Measurements from ENCODE around the gene ITIH4. TPM values are rescaled to one million over a fixed set of nuclear protein-coding genes. Genes with fewer than 3 reads are reported as not detected.

The ITIH4 gene
- total and polyA plus RNA-seq, 10 of the 15 experiments (the other 5 are each of a cell fraction or from before 2014, with no cell fraction given), result 0.64 to 4.1 (median 1.3) TPM

GRCh38 chr3:52788890-52789745 is 41.4 kb downstream of the ITIH4 start:
- 61% methylated on average over 16 of the region's 16 CpGs for WGBS (ENCODE audit: insufficient coverage, insufficient replicate concordance, low lambda C conversion rate, missing lambda C conversion rate)
- H3K4me3 ChIP-seq, result no peak overlapping the region
- POLR2A ChIA-PET, result interaction anchor here (0.7 kb wide), 1 partner anchor 83 kb away, joined by 4 read pairs; the partner anchor contains the start of gene SPCS1
- FAIRE-seq, result no peak
- H3K36me3 ChIP-seq (ENCODE audit: control insufficient read depth in 2 of 2, insufficient read depth in 2 of 2, low read length in 1 of 2), result no peaks in the 10 kb centered on the region
- SMC1A ChIA-PET (ENCODE audit: uncharacterized antibody, unreplicated experiment), result no interaction called here
- DNase-seq (ENCODE audit: low read depth, low spot score), result no peak
- H3K27me3 ChIP-seq (replicated peaks in 1 of 2; ENCODE audit: control insufficient read depth in 2 of 2, insufficient read depth in 2 of 2, low read length in 1 of 2), result no peaks in the 10 kb centered on the region; a peak in 1 of 4 replicates
- no peaks in the 10 kb centered on the region for H3K79me2 ChIP-seq (ENCODE audit: control insufficient read depth, insufficient read depth, low read length)
- no TSS peak for BruUV-seq (replicated peaks)
- no peak overlapping the region for H3K4me2 ChIP-seq (ENCODE audit: control insufficient read depth, insufficient read depth)
- H3K9ac ChIP-seq (ENCODE audit: control insufficient read depth, insufficient read depth, low read length), result no peak overlapping the region
- in situ Hi-C loops (cut with MboI) (no loop called here), intact Hi-C loops (cut with micrococcal nuclease; ENCODE audit: unreplicated experiment) (no loop called here)
- H3K4me1 ChIP-seq (ENCODE audit: control insufficient read depth, insufficient read depth, low read length), result no peaks in the 10 kb centered on the region
- H3K9me3 ChIP-seq (replicated peaks; ENCODE audit: control insufficient read depth, insufficient read depth, low read length), result no peaks in the 10 kb centered on the region
- ATAC-seq, result no peak
- CTCF ChIA-PET, result interaction anchor here (1.0 kb wide), 1 partner anchor 9 kb away, joined by 4 read pairs; no protein-coding TSS in a partner anchor
- H4K20me1 ChIP-seq (ENCODE audit: control insufficient read depth, insufficient read depth), result no peaks in the 10 kb centered on the region
- H2AFZ ChIP-seq (ENCODE audit: control insufficient read depth, low read depth, low read length), result no peak overlapping the region
- RAD21 ChIA-PET (ENCODE audit: unreplicated experiment), result no interaction called here
- H3K27ac ChIP-seq (ENCODE audit: control insufficient read depth, insufficient read depth), result no peak overlapping the region
- TF ChIP-seq IKZF2 (IDR thresholded peaks at IDR 0.05) (no peak), MEF2A (IDR thresholded peaks at IDR 0.05; ENCODE audit: insufficient read depth, low read depth, low read length) (no peak), ZSCAN29 (IDR thresholded peaks at IDR 0.05) (no peak), JUNB (IDR thresholded peaks at IDR 0.05) (no peak), SP1 (IDR thresholded peaks at IDR 0.05; ENCODE audit: low read depth, low read length) (no peak), SUPT20H (IDR thresholded peaks at IDR 0.05; ENCODE audit: borderline replicate concordance, control insufficient read depth, low read depth, low read length) (no peak), RFX5 (IDR thresholded peaks at IDR 0.05; ENCODE audit: low read depth, low read length) (no peak)
- TF ChIP-seq, protein P1, sequence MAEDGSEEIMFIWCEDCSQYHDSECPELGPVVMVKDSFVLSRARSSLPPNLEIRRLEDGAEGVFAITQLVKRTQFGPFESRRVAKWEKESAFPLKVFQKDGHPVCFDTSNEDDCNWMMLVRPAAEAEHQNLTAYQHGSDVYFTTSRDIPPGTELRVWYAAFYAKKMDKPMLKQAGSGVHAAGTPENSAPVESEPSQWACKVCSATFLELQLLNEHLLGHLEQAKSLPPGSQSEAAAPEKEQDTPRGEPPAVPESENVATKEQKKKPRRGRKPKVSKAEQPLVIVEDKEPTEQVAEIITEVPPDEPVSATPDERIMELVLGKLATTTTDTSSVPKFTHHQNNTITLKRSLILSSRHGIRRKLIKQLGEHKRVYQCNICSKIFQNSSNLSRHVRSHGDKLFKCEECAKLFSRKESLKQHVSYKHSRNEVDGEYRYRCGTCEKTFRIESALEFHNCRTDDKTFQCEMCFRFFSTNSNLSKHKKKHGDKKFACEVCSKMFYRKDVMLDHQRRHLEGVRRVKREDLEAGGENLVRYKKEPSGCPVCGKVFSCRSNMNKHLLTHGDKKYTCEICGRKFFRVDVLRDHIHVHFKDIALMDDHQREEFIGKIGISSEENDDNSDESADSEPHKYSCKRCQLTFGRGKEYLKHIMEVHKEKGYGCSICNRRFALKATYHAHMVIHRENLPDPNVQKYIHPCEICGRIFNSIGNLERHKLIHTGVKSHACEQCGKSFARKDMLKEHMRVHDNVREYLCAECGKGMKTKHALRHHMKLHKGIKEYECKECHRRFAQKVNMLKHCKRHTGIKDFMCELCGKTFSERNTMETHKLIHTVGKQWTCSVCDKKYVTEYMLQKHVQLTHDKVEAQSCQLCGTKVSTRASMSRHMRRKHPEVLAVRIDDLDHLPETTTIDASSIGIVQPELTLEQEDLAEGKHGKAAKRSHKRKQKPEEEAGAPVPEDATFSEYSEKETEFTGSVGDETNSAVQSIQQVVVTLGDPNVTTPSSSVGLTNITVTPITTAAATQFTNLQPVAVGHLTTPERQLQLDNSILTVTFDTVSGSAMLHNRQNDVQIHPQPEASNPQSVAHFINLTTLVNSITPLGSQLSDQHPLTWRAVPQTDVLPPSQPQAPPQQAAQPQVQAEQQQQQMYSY (CRISPR knock-in tag; IDR thresholded peaks at IDR 0.05), result no peak
- TF ChIP-seq, protein P2, sequence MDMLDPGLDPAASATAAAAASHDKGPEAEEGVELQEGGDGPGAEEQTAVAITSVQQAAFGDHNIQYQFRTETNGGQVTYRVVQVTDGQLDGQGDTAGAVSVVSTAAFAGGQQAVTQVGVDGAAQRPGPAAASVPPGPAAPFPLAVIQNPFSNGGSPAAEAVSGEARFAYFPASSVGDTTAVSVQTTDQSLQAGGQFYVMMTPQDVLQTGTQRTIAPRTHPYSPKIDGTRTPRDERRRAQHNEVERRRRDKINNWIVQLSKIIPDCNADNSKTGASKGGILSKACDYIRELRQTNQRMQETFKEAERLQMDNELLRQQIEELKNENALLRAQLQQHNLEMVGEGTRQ (IDR thresholded peaks at IDR 0.05; ENCODE audit: borderline replicate concordance, low read depth, low read length), result no peak
- TF ChIP-seq, protein P3, sequence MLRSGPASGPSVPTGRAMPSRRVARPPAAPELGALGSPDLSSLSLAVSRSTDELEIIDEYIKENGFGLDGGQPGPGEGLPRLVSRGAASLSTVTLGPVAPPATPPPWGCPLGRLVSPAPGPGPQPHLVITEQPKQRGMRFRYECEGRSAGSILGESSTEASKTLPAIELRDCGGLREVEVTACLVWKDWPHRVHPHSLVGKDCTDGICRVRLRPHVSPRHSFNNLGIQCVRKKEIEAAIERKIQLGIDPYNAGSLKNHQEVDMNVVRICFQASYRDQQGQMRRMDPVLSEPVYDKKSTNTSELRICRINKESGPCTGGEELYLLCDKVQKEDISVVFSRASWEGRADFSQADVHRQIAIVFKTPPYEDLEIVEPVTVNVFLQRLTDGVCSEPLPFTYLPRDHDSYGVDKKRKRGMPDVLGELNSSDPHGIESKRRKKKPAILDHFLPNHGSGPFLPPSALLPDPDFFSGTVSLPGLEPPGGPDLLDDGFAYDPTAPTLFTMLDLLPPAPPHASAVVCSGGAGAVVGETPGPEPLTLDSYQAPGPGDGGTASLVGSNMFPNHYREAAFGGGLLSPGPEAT (IDR thresholded peaks at IDR 0.05; ENCODE audit: low read depth), result no peak

All from GM12878 (cell line).